Measurements from ENCODE around the gene CD274.

CD274 gene

GRCh38 chr9:5447337-5447736, 3.0 kb upstream of the CD274 start:
- Histone ChIP-seq H3K27me3 (no peaks in the 10 kb centered on the region), H3K4me3 (no peak overlapping the region), H3K36me3 (no peaks in the 10 kb centered on the region), H3K9me3 (no peaks in the 10 kb centered on the region), H3K27ac (no peak overlapping the region), H3K4me1 (peaks cover 0 to 16% (median 8%) of the 10 kb centered on the region in 4 donors)
- DNase-seq, result no peak
- intact Hi-C loops (cut with DNase I; ENCODE audit: low total_unique reads), result loop anchor here (10.0 kb wide), 1 partner anchor 783 kb away; the partner anchor contains the start of genes PLPP6 and SPATA6L
- TF ChIP-seq CTCF (IDR thresholded peaks at IDR 0.05), result no peak

- no peak for DNase-seq
- peaks cover 0 to 18% (median 8%) of the 10 kb centered on the region in 4 donors for H3K4me1 ChIP-seq
These were observed 2.3 kb upstream of the CD274 start for GRCh38 chr9:5448016-5448415.

GRCh38 chr9:5448461-5449435, 1.6 kb upstream of the CD274 start:
- intact Hi-C loops (cut with DNase I; ENCODE audit: low total_unique reads), result loop anchor here (10.0 kb wide), 1 partner anchor 784 kb away; the partner anchor contains the start of genes PLPP6 and SPATA6L
- peak overlapping the region in 1 of 2 donors; percentile 76 for H3K27ac ChIP-seq
- no peaks in the 10 kb centered on the region for H3K27me3 ChIP-seq
- H3K4me1 ChIP-seq, result peaks cover 0 to 25% (median 8%) of the 10 kb centered on the region in 4 donors
- H3K9me3 ChIP-seq, result no peaks in the 10 kb centered on the region
- H3K36me3 ChIP-seq, result no peaks in the 10 kb centered on the region
- DNase-seq, result no peak
- H3K4me3 ChIP-seq, result no peak overlapping the region
- no peak for TF ChIP-seq CTCF (IDR thresholded peaks at IDR 0.05)

More at GRCh38 chr9:5448016-5448415, 2.3 kb upstream of the CD274 start:
- Histone ChIP-seq H3K9me3 (no peaks in the 10 kb centered on the region), H3K36me3 (no peaks in the 10 kb centered on the region), H3K27me3 (no peaks in the 10 kb centered on the region), H3K4me3 (no peak overlapping the region), H3K27ac (no peak overlapping the region)
- intact Hi-C loops (cut with DNase I; ENCODE audit: low total_unique reads), result loop anchor here (10.0 kb wide), 1 partner anchor 783 kb away; the partner anchor contains the start of genes PLPP6 and SPATA6L
- TF ChIP-seq CTCF (IDR thresholded peaks at IDR 0.05), result no peak

- no peaks in the 10 kb centered on the region for H3K36me3 ChIP-seq
- DNase-seq, result no peak
- H3K4me1 ChIP-seq, result peaks cover 0 to 35% (median 8%) of the 10 kb centered on the region in 4 donors
- no peaks in the 10 kb centered on the region for H3K27me3 ChIP-seq
- peak overlapping the region; percentile 54 to 61 for H3K4me3 ChIP-seq
- intact Hi-C loops (cut with DNase I; ENCODE audit: low total_unique reads), result loop anchor here (10.0 kb wide), 1 partner anchor 785 kb away; the partner anchor contains the start of genes PLPP6 and SPATA6L
- TF ChIP-seq CTCF (IDR thresholded peaks at IDR 0.05), result no peak
- no peaks in the 10 kb centered on the region for H3K9me3 ChIP-seq
- H3K27ac ChIP-seq, result peak overlapping the region; percentile 76 to 79
These were observed 602 bp upstream of the CD274 start for GRCh38 chr9:5449521-5450358.

- peaks cover 0 to 43% (median 8%) of the 10 kb centered on the region in 4 donors for H3K4me1 ChIP-seq
- H3K36me3 ChIP-seq, result no peaks in the 10 kb centered on the region
- H3K27me3 ChIP-seq, result no peaks in the 10 kb centered on the region
- no peak for DNase-seq
- no peak overlapping the region for H3K4me3 ChIP-seq
- intact Hi-C loops (cut with DNase I; ENCODE audit: low total_unique reads), result no loop called here
- no peak for TF ChIP-seq CTCF (IDR thresholded peaks at IDR 0.05)
- H3K9me3 ChIP-seq, result no peaks in the 10 kb centered on the region
- H3K27ac ChIP-seq, result peak overlapping the region; percentile 21 to 53
These were observed 1.9 kb downstream of the CD274 start for GRCh38 chr9:5452286-5452609.
